Endothelial cell of umbilical vein (primary cell): ENCODE data around the gene VSTM2A. TPM values are rescaled to one million over a fixed set of nuclear protein-coding genes. Genes with fewer than 3 reads are reported as not detected.
A peak's percentile ranks its signal among the peaks of the same experiment; 100 is the strongest.

Experiments
- BruUV-seq: library from RNA; stranded (reverse); fragments of 400-500 nt; replicated peaks from 2 replicates; lab custom pipeline; 2021; lab: Mats Ljungman, UMichigan
- CTCF ChIA-PET: fragments of 300-600, 350-600 bp; sonication (Branson Sonifier 250); formaldehyde crosslinking; loops from one replicate; lab custom pipeline; 2021; ENCODE audit warnings: antibody characterized with exemption, inconsistent platforms; lab: Charles Lee
- POLR2A ChIA-PET: fragments of 300-600, 350-600 bp; sonication (Branson Sonifier 250); formaldehyde crosslinking; loops from one replicate; lab custom pipeline; 2021; ENCODE audit warnings: antibody characterized with exemption, inconsistent platforms; lab: Charles Lee
- DNase-seq: peaks from one replicate; pipeline ENCODE4 v3.0.0-alpha.2; 2011; ENCODE audit warnings: low read depth, low spot score
- FAIRE-seq: peaks from 2 replicates; lab custom pipeline; 2011; peaks lifted over from hg19 to GRCh38; lab: Jason Lieb, UNC
- H2AFZ ChIP-seq: 2 replicates; pipeline ENCODE4 v1.6.0; 2012; ENCODE audit warnings: low read depth, low read length, control low read depth, inconsistent platforms
- H3K27ac ChIP-seq: 2 replicates; pipeline ENCODE4 v1.5.1; 2011; ENCODE audit warnings: low read depth, mild to moderate bottlenecking, control low read depth, low read length, moderate library complexity; ENCODE audit not compliant: insufficient read depth
- H3K27me3 ChIP-seq, 2 experiments: 2 replicates each; pipeline versions ENCODE4 v1.6.0 to v1.6.1; 2011; ENCODE audit warnings: low read length in 2 of 2, mixed read lengths in 1 of 2; ENCODE audit not compliant: control insufficient read depth in 2 of 2, insufficient read depth in 2 of 2
- H3K36me3 ChIP-seq, 2 experiments: 2 replicates in 1 of 2; 3 replicates in 1 of 2; pipeline ENCODE4 v1.5.1; 2011; ENCODE audit warnings: low read length in 2 of 2, mild to moderate bottlenecking in 1 of 2, moderate library complexity in 1 of 2; ENCODE audit not compliant: control insufficient read depth in 2 of 2, insufficient read depth in 2 of 2; ENCODE audit errors: extremely low read depth in 1 of 2
- H3K4me1 ChIP-seq: 3 replicates; pipeline ENCODE4 v1.5.1; 2011; ENCODE audit warnings: mild to moderate bottlenecking, low read length; ENCODE audit not compliant: control insufficient read depth, insufficient read depth; ENCODE audit errors: extremely low read depth
- H3K4me2 ChIP-seq: 2 replicates; pipeline ENCODE4 v1.6.1; 2011; ENCODE audit warnings: low read length, control low read depth, mixed read lengths; ENCODE audit not compliant: insufficient read depth
- H3K4me3 ChIP-seq, 3 experiments: fragments of 200-600 bp in 1 of 3; sonication (generic), shearing (Covaris generic) in 1 of 3; replicated peaks in 1 of 3; 2 replicates each; pipeline ENCODE4 v1.5.1; 2011 to 2016; ENCODE audit warnings: control low read depth in 3 of 3, low read length in 3 of 3, mild to moderate bottlenecking in 2 of 3, inconsistent platforms in 1 of 3, low read depth in 1 of 3, moderate library complexity in 1 of 3; ENCODE audit not compliant: insufficient read depth in 1 of 3
- H3K79me2 ChIP-seq: 2 replicates; pipeline ENCODE4 v1.6.0; 2012; ENCODE audit warnings: low read length, inconsistent platforms; ENCODE audit not compliant: control insufficient read depth, insufficient read depth
- H3K9ac ChIP-seq: replicated peaks from 2 replicates; pipeline ENCODE3; 2011; ENCODE audit warnings: low read length, control low read depth; ENCODE audit not compliant: insufficient read depth; ENCODE audit errors: extremely low read depth
- H3K9me1 ChIP-seq: replicated peaks from 3 replicates; pipeline ENCODE4 v1.6.0; 2011; ENCODE audit warnings: mild to moderate bottlenecking, low read length; ENCODE audit not compliant: control insufficient read depth, insufficient read depth; ENCODE audit errors: extremely low read depth
- H3K9me3 ChIP-seq: replicated peaks from 2 replicates; pipeline ENCODE4 v1.5.1; 2012; ENCODE audit warnings: low read length, inconsistent platforms; ENCODE audit not compliant: control insufficient read depth, insufficient read depth
- H4K20me1 ChIP-seq: replicated peaks from 2 replicates; pipeline ENCODE3; 2011; ENCODE audit warnings: mild to moderate bottlenecking, low read length; ENCODE audit not compliant: control insufficient read depth, insufficient read depth; ENCODE audit errors: extremely low read depth
- CTCF ChIP-seq, 2 donors: IDR thresholded peaks; 1 replicate in 1 of 2; 2 replicates in 1 of 2; pipeline ENCODE4 v1.5.1; 2011; ENCODE audit warnings: low read length in 2 of 2, mild to moderate bottlenecking in 2 of 2, moderate library complexity in 2 of 2, control low read depth in 1 of 2, inconsistent platforms in 1 of 2, low read depth in 1 of 2; ENCODE audit not compliant: insufficient read depth in 1 of 2; ENCODE audit errors: extremely low read depth in 1 of 2
- EZH2 ChIP-seq: IDR thresholded peaks from 2 replicates; pipeline ENCODE4 v1.6.1; 2012; ENCODE audit warnings: borderline replicate concordance, low read depth, mild to moderate bottlenecking, moderate library complexity, low read length, inconsistent platforms; ENCODE audit not compliant: severe bottlenecking
- FOS ChIP-seq: IDR thresholded peaks from 2 replicates; pipeline ENCODE4 v1.6.1; 2011; ENCODE audit warnings: mild to moderate bottlenecking, low read length, moderate library complexity, borderline replicate concordance; ENCODE audit not compliant: insufficient read depth
- GATA2 ChIP-seq: IDR thresholded peaks from 2 replicates; pipeline ENCODE4 v1.7.0; 2011; ENCODE audit warnings: low read depth, mild to moderate bottlenecking, moderate library complexity, mixed read lengths, low read length; ENCODE audit not compliant: insufficient read length, insufficient read depth
- JUN ChIP-seq: IDR thresholded peaks from 2 replicates; pipeline ENCODE4 v1.6.1; 2011; ENCODE audit warnings: borderline replicate concordance, low read depth; ENCODE audit not compliant: insufficient read length, insufficient read depth
- MAX ChIP-seq: IDR thresholded peaks from 2 replicates; pipeline ENCODE4 v1.6.1; 2011; ENCODE audit not compliant: insufficient read depth, insufficient read length
- MYC ChIP-seq: IDR thresholded peaks from one replicate; pipeline ENCODE4 v1.6.1; 2011; ENCODE audit warnings: mild to moderate bottlenecking, low read depth, low read length
- POLR2A ChIP-seq: IDR thresholded peaks from 2 replicates; pipeline ENCODE4 v1.6.1; 2012; ENCODE audit warnings: low read depth, mild to moderate bottlenecking, control low read depth, low read length
- POLR2AphosphoS5 ChIP-seq: IDR thresholded peaks from 2 replicates; pipeline ENCODE4 v1.6.1; 2012; ENCODE audit warnings: low read depth, mild to moderate bottlenecking, control low read depth, low read length, moderate library complexity; ENCODE audit not compliant: insufficient read depth
- dilution Hi-C: fragments of 300-500 bp; cut with MboI; formaldehyde crosslinking; loops from one replicate; pipeline ENCODE4 v1.15.0; 2019; ENCODE audit warnings: low sequenced_read_pairs; ENCODE audit not compliant: extremely low pct_ligation_motif_present
- intact Hi-C: fragments of 100-400 bp; cut with micrococcal nuclease; formaldehyde crosslinking; loops from one replicate; pipeline ENCODE4 v1.10.0; 2022
- polyA plus RNA-seq, 4 experiments: library from polyadenylated mRNA; depleted of rRNA in 3 of 4; stranded (reverse) in 3 of 4; unstranded in 1 of 4; fragments of >200 nt; gene quantifications; 2 replicates each; pipeline versions ENCODE4 v1.2.1 to v1.2.3, GENCODE V29; 2011 to 2012; ENCODE audit warnings: missing spikeins in 1 of 4
- total RNA-seq: library from RNA; stranded (reverse); gene quantifications from 2 replicates; pipeline ENCODE4 v1.2.3, GENCODE V29; 2021

The VSTM2A gene
- total and polyA plus RNA-seq, 2 donors (not counting 3 experiments of a cell fraction or from before 2014, with no cell fraction given), result not detected

- no peak overlapping the region for H3K27ac ChIP-seq
- BruUV-seq, result no TSS peak
- H3K27me3 ChIP-seq, result peaks cover 20 to 46% of the 10 kb centered on the region in 2 experiments
- FAIRE-seq (no peak), DNase-seq (peak; percentile 2)
- dilution Hi-C loops (no loop called here), intact Hi-C loops (no loop called here)
- H3K79me2 ChIP-seq, result no peaks in the 10 kb centered on the region
- H3K4me1 ChIP-seq, result no peaks in the 10 kb centered on the region
- peak overlapping the region in 1 of 3 experiments; percentile 17 for H3K4me3 ChIP-seq
- TF ChIP-seq CTCF (IDR thresholded peaks at IDR 0.05; ENCODE audit: extremely low read depth in 1 of 2, insufficient read depth in 1 of 2, low read depth in 1 of 2, low read length in 2 of 2) (peak in 1 of 2 donors; percentile 25), POLR2AphosphoS5 (no peak), JUN (no peak), EZH2 (peak; percentile 57), MYC (no peak), GATA2 (no peak), MAX (no peak), POLR2A (no peak), FOS (no peak)
- no peak overlapping the region for H2AFZ ChIP-seq
- no peaks in the 10 kb centered on the region for H4K20me1 ChIP-seq
- H3K9ac ChIP-seq, result no peak overlapping the region
- H3K36me3 ChIP-seq, result no peaks in the 10 kb centered on the region
- H3K9me3 ChIP-seq, result no peaks in the 10 kb centered on the region
- ChIA-PET POLR2A (no interaction called here), CTCF (interaction anchor here (1.2 kb wide), 1 partner anchor 725 kb away, joined by 3 read pairs; no protein-coding TSS in a partner anchor)
- no peaks in the 10 kb centered on the region for H3K9me1 ChIP-seq
- no peak overlapping the region for H3K4me2 ChIP-seq
Observed at GRCh38 chr7:54546081-54546985, 4.2 kb downstream of the VSTM2A start.
